Pulmonary artery endothelial cell (primary cell): ENCODE results near the gene OR8G1. TPM values are rescaled to one million over a fixed set of nuclear protein-coding genes. Genes with fewer than 3 reads are reported as not detected.
"Not testable (repeated sequence)": the region's sequence is repeated elsewhere in the genome, so short reads cannot be mapped to it uniquely, and the experiment has no call there.

Experiments used
- DNase-seq: peaks from one replicate; pipeline ENCODE4 v3.0.0-alpha.2; 2011; ENCODE audit warnings: low read depth, low spot score
- total RNA-seq: library from RNA; depleted of rRNA; stranded (reverse); fragments of >200 nt; gene quantifications from 2 replicates; pipeline ENCODE4 v1.2.3, GENCODE V29; 2014

Gene OR8G1
- total RNA-seq: not detected in 2 replicates

- DNase-seq: no peak
Observed at GRCh38 chr11:124240621-124241397, at the start of gene OR8G1. Gene OR8G1 (plus strand): TSS chr11:124241095. CDS start chr11:124249676, 8,581 bp downstream.

- DNase-seq: no peak
Observed at GRCh38 chr11:124193221-124194010, 47.5 kb upstream of the OR8G1 start.

- DNase-seq: no peak
Observed at GRCh38 chr11:124194293-124195188, 46.4 kb upstream of the OR8G1 start.

- DNase-seq: peak; percentile 45
Observed at GRCh38 chr11:124195189-124195734, 45.6 kb upstream of the OR8G1 start.

- no peak for DNase-seq
Observed at GRCh38 chr11:124197999-124198398, 42.9 kb upstream of the OR8G1 start.

- DNase-seq: no peak
Observed at GRCh38 chr11:124198897-124199296, 42.0 kb upstream of the OR8G1 start.

- DNase-seq: no peak
Observed at GRCh38 chr11:124199702-124200101, 41.2 kb upstream of the OR8G1 start.

- DNase-seq: no peak
Observed at GRCh38 chr11:124200671-124201070, 40.2 kb upstream of the OR8G1 start.

GRCh38 chr11:124202951-124203350 lies 37.9 kb upstream of the OR8G1 start:
- no peak for DNase-seq

GRCh38 chr11:124204008-124204407 lies 36.9 kb upstream of the OR8G1 start:
- no peak for DNase-seq

GRCh38 chr11:124207102-124207792 lies 33.6 kb upstream of the OR8G1 start:
- DNase-seq: no peak

- DNase-seq: no peak
Observed at GRCh38 chr11:124209824-124210357, 31.0 kb upstream of the OR8G1 start.

GRCh38 chr11:124210421-124210820 lies 30.5 kb upstream of the OR8G1 start:
- DNase-seq: no peak

- DNase-seq: no peak
Observed at GRCh38 chr11:124211321-124211720, 29.6 kb upstream of the OR8G1 start.

GRCh38 chr11:124214027-124214426 lies 26.9 kb upstream of the OR8G1 start:
- DNase-seq: no peak

GRCh38 chr11:124219126-124219525 lies 21.8 kb upstream of the OR8G1 start:
- no peak for DNase-seq

- no peak for DNase-seq
Observed at GRCh38 chr11:124222407-124222806, 18.5 kb upstream of the OR8G1 start.

- not testable (repeated sequence) for DNase-seq
Observed at GRCh38 chr11:124224618-124225423, 16.1 kb upstream of the OR8G1 start.

GRCh38 chr11:124225471-124225870 lies 15.4 kb upstream of the OR8G1 start:
- no peak for DNase-seq

- no peak for DNase-seq
Observed at GRCh38 chr11:124233376-124233775, 7.5 kb upstream of the OR8G1 start.
